ENCODE data around the gene VWA3B.
"Not testable (repeated sequence)": the region's sequence is repeated elsewhere in the genome, so short reads cannot be mapped to it uniquely, and the experiment has no call there.

VWA3B gene, protein sequence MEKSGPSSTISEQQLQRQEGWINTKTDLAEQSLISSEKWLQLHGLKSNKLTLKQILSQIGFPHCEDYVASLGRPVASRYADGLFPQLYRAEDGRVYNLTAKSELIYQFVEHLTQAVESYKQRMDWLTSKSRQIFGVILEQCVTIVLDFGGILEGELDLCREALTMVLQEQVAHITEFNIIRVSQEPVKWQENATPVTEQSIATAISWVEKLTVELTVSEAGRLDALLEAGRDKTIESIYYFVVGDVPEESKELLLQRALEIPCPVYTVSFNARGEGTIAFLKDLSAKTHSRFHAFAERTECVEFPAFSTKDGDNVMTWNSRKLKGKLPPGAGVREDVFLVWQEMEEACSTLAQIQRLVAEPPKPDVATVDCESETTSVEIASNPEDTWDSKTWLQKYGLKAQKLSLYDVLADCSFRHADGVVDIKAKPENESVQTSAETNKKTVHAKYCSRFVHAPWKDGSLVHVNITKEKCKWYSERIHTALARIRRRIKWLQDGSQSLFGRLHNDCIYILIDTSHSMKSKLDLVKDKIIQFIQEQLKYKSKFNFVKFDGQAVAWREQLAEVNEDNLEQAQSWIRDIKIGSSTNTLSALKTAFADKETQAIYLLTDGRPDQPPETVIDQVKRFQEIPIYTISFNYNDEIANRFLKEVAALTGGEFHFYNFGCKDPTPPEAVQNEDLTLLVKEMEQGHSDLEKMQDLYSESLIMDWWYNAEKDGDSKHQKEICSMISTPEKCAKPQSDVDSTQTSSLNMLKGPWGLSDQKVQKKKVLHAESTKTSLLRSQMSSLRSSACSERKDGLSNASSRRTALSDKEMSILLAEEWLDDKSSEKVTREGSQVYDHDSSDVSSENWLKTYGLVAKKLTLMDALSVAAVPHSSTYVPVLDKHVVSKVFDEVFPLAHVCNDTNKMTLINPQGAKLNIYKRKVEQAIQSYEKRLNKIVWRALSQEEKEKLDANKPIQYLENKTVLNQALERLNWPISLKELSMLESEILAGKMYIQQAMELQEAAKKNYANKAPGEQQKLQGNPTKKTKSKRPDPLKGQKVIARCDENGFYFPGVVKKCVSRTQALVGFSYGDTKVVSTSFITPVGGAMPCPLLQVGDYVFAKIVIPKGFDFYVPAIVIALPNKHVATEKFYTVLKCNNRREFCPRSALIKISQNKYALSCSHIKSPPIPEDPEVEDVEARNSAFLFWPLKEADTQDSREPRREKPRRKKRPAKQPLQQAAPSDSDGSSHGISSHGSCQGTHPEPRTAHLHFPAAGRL (N-terminal part only)

GRCh38 chr2:98086491-98087446, at the start of gene VWA3B:
VWA3B (plus strand) TSS chr2:98087167; CDS start chr2:98093093, 5,926 bp downstream.
- peak; percentile 50 for DNase-seq

- no peak for DNase-seq
Measured at GRCh38 chr2:98037206-98037605, 49.8 kb upstream of the VWA3B start.

DNA sequence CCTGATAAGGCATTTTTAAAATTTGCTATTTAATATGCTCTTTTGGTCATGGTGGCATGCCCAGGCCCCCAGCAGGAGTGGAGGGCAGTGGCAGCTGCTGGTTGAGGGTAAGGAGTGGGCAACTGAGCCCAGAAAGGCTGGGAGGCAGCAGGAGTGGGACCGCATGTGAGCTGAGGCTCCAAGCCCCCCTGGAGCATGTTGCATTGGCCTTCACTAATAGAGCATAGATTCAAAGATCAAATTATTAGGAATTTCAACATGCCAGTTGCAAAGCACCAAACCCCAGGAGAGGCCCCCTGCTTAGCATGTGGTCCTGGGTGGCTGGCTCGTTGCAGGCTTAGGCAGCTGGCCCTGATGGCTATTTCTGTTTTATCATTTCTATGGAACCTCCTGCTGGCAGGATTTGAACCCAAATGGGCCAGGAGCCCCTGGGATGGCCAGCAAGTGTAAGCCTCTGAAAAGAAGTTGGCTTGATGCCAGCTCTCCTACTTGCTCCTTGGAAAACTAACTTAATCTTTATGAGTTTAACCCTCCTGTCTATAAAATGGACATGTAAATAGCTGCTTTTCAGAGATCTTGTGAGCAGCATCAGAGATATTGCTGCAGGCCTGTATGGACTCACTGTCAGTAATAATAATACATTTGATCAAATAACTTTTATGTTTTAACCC, 49.2 kb upstream of the VWA3B start:
- no peak for DNase-seq

GRCh38 chr2:98039085-98039756, 47.7 kb upstream of the VWA3B start:
- DNase-seq: no peak

- DNase-seq: no peak
Measured at GRCh38 chr2:98040331-98040939, 46.5 kb upstream of the VWA3B start.

DNA sequence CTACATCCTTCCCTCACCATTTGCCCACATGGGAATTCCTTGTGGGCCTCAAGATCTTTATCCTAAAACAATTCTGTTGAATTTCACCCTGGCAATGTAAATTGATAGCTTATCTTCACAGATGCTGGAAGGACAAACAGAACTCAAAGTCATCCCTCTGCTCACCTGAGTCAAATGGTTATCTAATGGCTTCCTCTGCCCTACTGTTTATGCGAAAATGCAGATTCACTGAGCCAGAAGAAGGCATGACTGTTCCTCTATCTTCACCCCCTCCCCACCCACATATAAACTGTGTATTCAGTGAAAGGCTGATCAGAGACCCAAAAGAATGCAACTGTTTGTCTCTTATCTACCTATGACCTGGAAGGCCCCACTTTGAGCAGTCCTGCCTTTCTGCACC, 43.9 kb upstream of the VWA3B start:
- DNase-seq: no peak

GRCh38 chr2:98044730-98045129, 42.2 kb upstream of the VWA3B start:
- DNase-seq: not testable (repeated sequence)

DNA sequence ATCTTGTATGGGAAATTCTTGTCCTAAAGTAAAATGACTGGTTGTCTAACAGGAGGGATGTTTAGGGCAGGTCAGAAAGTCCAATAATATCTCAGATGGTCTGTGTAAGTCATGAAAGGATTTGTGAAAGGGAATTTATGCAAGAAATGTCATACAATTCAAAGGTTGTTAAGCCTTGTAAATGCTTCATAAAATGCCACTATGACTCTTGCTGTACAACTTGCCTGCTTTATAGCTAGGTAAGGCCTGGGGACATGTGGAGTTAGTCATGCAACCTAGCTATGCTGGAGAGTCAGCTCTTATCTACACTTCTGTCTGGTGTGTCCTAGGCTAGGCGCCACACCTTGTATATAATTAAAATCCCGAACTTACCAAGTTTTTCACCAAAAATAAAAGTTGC, 36.9 kb upstream of the VWA3B start:
- DNase-seq: no peak

GRCh38 chr2:98058191-98058975, 28.6 kb upstream of the VWA3B start:
- no peak for DNase-seq

GRCh38 chr2:98060277-98060676, 26.7 kb upstream of the VWA3B start:
- DNase-seq: no peak

- DNase-seq: no peak
Measured at GRCh38 chr2:98063291-98063854, 23.6 kb upstream of the VWA3B start.

DNA sequence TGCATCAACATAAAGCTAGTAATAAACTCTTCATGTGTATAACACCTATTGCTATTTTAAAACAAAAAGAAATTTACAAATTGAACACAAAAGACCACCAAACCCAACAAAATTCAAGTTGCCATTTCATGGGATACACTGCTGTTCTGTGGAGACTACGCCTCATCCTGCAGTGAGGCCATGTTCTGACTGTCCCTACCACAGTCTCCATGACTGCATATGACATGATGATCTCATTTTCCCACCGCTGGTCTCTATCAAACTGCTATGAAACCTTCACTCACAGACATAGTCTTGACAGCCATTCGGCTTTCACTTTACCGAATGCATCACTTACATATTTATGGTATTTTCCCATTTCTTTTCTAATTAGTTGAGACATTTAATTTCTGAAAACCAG, 21.2 kb upstream of the VWA3B start:
- DNase-seq: no peak

DNA sequence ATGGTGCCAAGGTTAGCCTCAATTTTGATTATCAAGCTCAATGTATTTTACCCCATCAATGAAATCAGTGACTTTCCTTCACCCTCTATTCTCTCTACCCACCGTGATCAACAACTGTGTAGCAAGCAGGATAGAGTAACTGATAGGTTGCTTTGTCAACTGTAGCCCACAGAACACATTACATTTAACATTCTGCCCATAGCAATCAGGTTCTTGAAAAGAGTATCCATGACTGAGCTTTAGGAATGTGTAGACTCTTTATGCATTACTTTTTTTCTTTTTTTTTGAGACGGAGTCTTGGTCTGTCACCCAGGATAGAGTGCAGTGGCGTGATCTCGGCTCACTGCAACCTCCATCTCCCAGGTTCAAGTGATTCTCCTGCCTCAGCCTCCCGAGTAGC, 19.8 kb upstream of the VWA3B start:
- no peak for DNase-seq

DNA sequence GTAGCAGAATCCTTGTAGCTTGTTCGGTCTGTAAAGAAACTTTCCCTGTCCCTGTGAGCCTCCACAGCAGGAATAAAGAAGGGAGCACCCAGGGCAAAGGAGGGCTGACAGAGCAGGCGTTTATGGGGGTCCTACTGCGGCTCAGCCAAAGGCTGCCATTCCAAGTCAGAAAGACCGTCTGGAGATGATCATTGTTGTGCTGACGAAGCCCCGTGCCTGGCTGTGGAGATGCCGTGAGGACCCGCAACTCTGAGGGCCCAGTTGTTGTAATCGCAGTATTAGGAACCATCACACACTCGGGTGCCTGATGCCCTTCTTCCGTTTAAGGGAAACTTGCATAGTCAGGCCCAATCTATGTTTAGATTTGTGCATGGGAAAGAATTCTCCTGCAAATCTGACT, 16.9 kb upstream of the VWA3B start:
- DNase-seq: no peak

- DNase-seq: no peak
Measured at GRCh38 chr2:98072442-98072841, 14.5 kb upstream of the VWA3B start.

- DNase-seq: no peak
Measured at GRCh38 chr2:98078701-98079100, 8.3 kb upstream of the VWA3B start.

- DNase-seq: no peak
Measured at GRCh38 chr2:98084151-98084868, 2.7 kb upstream of the VWA3B start.

GRCh38 chr2:98084869-98085238, 2.1 kb upstream of the VWA3B start:
- DNase-seq: no peak

DNA sequence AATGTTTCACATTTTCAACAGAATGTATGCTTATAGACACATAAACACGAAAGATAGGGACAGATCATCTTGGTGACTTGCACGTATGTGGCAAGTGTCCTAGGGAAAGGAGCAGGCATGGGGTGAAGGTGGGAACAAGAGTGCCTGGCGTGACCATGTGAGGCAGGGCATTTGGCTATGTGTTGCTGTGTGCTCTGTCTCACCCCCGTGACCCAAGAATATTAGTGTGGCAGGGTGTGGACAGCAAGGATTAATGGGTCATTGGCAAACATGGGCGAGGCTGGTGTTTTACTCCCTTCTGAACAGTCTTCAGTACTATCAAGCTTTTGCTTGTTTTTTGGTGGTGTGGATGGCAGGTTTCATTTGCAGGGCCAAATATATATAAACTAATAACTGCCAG, 1.3 kb upstream of the VWA3B start:
- no peak for DNase-seq

All from NCI-H1092 treated with DMSO at 0.1 percent for 48 hours (cell line).